CD4-positive, alpha-beta T cell treated with Interleukin-15 for 4 hours (primary cell): ENCODE data around the gene TRIM71.
"Not testable (repeated sequence)": the region's sequence is repeated elsewhere in the genome, so short reads cannot be mapped to it uniquely, and the experiment has no call there.

Source experiments
- DNase-seq: peaks from one replicate; pipeline ENCODE4 v3.0.0-alpha.2; 2020; ENCODE audit warnings: low spot score

The TRIM71 gene

GRCh38 chr3:32817558-32818228 lies at the start of gene TRIM71:
Gene TRIM71 (plus strand): TSS chr3:32817997. CDS start chr3:32818081, 84 bp downstream.
- DNase-seq: no peak

- no peak for DNase-seq
These were observed 39.4 kb upstream of the TRIM71 start for GRCh38 chr3:32778389-32778788.

DNA sequence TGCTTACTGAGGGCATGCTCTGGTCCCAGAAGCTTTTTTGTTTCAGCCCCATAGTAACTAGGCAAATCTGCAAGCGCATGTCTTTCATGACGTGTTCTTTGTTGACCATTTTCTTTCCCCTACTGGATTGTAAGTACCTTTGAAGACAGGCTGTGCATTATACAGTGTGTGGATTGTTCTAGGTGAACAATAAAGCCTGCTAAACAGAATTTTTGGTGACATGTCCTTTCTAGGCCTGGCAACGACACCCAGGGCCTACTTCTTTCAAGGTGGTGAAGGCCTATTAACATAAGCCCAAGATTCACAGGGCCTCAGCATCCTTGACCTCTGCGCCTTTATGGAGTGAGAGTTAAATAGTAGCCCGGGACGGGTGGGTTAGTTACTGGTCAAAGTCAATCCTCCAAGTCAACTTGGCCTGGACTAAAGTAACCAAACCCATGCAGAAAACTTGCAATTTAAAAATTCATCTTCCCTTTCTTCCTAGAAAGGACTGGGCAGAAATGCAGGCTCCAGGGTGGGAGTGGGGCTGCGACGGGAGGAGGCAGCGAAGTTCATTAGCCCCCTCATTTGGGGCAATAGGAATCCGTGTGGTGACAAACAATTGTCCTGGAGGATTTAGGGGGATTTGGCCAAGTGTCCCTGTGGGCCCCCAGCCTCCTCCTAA lies 37.6 kb upstream of the TRIM71 start:
- no peak for DNase-seq

DNA sequence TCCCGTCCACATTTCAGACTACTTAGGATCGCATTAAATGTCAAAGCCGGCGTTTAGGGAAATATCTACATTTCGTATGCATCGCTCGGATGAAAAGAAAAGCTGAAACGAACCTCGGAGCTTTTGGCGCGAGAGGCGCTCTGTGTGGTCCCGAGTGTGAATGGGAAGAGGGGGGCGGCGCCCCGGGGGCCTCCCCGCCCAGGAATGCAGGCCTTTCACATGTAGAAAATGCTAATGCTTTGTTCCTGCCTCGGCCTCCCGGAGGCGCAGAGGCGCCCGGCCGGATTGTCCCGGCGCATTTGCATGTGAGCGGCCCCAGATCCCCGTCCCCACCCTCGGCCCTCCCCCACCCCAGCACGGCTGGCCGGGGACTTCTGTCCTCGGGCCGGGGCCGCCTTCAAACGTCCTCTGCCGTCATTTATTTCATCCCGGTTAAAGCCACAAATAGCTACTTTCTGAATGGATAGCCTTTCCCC lies 37.0 kb upstream of the TRIM71 start:
- no peak for DNase-seq

GRCh38 chr3:32781211-32781968 lies 36.4 kb upstream of the TRIM71 start:
- peak; percentile 56 for DNase-seq

- not testable (repeated sequence) for DNase-seq
These were observed 35.9 kb upstream of the TRIM71 start for GRCh38 chr3:32781969-32782270.

DNA sequence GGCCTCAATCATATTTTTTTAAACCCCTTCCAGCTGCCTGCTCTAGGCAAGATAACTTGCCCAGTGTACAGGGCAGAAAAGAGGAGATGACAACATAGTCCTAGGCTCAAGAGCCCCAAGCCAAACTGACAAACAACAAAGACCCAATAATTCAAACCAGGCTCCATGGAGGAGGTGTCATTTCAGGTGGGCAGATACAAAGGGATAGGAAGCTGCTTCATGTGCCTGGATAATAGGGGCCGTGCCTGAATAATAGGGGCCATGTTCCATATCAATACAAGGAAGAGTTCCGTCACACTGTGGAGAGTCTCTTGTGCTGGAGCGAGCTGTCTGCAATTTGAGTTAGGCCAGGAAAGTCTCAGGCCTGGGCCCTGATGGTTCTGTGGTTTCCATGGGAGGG lies 35.4 kb upstream of the TRIM71 start:
- no peak for DNase-seq

DNA sequence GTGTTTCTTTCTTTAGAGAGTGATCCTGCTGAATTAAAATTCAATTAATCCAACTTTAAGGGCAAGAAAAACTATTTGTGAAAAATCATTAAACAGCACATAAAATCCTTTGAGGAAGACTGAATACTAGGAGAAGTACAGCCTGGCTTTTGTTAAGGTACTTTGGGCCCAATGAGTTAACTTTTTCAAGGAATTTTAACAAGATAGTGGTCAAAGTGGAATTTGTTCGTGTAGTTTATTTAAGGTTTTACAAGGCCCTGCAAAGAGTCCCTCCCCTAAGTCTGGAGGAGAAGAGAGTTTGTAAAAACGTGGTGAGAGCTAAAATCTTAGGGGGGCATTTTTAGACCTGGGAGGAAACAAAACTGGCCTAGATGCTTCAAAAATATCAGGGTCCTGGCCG lies 26.0 kb upstream of the TRIM71 start:
- no peak for DNase-seq

- no peak for DNase-seq
These were observed 23.1 kb upstream of the TRIM71 start for GRCh38 chr3:32794487-32795308.

- DNase-seq: not testable (repeated sequence)
These were observed 21.3 kb upstream of the TRIM71 start for GRCh38 chr3:32796384-32796950.

DNA sequence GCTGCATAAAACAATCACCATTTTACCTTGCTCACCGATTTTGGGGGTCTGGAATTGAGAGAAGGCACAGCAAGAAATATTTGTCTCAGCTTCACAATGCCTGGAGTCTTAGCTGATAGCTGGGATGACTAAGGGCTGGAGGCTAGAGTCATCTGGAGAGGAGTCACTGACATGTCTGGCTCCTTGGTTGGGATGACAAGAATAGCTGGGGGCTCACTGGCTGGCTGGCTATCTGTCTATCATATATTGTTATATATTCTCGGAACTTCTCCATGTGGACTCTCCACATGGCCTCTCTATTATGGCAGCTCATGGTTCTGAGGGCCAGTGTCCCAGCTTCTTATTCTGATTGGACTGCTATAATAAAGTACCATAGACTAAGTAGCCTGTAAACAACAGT lies 20.0 kb upstream of the TRIM71 start:
- DNase-seq: no peak

- DNase-seq: not testable (repeated sequence)
These were observed 16.4 kb upstream of the TRIM71 start for GRCh38 chr3:32801440-32801839.

- DNase-seq: no peak
These were observed 4.6 kb upstream of the TRIM71 start for GRCh38 chr3:32813180-32813579.

- DNase-seq: no peak
These were observed 3.4 kb upstream of the TRIM71 start for GRCh38 chr3:32814361-32814760.

DNA sequence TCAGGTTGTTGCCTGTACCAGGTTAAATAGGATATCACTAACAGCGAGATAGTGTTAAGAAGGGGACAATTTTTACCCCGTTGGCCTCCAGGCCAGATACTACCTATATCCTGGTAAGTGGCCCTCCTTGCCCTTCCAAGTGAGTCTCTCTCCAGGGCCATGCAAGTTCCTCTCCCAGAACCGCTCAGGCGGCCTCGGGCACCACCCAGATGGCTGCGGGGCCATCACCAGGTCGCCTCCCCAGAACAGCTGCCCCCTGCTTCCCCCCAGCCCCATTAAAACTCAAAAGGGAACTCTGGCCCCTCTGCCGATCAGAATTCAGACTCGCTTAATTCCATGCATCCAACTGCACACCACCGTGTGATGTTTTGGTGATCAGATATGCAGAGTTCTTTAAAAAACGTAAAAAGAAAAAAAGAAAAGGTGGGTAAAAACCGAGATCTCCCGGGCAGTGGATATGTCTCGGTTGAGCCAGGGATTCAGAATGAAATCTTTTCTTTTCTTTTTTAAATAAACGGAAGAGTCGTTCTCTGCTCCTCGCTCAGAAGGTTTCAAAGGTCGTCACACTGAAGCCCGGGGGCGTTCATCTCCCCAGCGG lies 1.9 kb upstream of the TRIM71 start:
- DNase-seq: no peak

GRCh38 chr3:32816439-32817256 lies 1.1 kb upstream of the TRIM71 start:
- DNase-seq: no peak

- no peak for DNase-seq
These were observed 590 bp upstream of the TRIM71 start for GRCh38 chr3:32817257-32817557.

DNA sequence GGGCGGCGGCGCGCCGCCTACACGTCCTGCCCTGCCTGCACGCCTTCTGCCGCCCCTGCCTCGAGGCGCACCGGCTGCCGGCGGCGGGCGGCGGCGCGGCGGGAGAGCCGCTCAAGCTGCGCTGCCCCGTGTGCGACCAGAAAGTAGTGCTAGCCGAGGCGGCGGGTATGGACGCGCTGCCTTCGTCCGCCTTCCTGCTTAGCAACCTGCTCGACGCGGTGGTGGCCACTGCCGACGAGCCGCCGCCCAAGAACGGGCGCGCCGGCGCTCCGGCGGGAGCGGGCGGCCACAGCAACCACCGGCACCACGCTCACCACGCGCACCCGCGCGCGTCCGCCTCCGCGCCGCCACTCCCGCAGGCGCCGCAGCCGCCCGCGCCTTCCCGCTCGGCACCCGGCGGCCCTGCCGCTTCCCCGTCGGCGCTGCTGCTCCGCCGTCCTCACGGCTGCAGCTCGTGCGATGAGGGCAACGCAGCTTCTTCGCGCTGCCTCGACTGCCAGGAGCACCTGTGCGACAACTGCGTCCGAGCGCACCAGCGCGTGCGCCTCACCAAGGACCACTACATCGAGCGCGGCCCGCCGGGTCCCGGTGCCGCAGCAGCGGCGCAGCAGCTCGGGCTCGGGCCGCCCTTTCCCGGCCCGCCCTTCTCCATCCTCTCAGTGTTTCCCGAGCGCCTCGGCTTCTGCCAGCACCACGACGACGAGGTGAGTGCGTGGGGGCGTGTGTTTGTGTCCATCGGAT lies 602 bp downstream of the TRIM71 start:
- DNase-seq: no peak

GRCh38 chr3:32818970-32819511 lies 1.2 kb downstream of the TRIM71 start:
- DNase-seq: no peak
